Measurements from ENCODE around the gene SYNM.

SYNM gene

DNA sequence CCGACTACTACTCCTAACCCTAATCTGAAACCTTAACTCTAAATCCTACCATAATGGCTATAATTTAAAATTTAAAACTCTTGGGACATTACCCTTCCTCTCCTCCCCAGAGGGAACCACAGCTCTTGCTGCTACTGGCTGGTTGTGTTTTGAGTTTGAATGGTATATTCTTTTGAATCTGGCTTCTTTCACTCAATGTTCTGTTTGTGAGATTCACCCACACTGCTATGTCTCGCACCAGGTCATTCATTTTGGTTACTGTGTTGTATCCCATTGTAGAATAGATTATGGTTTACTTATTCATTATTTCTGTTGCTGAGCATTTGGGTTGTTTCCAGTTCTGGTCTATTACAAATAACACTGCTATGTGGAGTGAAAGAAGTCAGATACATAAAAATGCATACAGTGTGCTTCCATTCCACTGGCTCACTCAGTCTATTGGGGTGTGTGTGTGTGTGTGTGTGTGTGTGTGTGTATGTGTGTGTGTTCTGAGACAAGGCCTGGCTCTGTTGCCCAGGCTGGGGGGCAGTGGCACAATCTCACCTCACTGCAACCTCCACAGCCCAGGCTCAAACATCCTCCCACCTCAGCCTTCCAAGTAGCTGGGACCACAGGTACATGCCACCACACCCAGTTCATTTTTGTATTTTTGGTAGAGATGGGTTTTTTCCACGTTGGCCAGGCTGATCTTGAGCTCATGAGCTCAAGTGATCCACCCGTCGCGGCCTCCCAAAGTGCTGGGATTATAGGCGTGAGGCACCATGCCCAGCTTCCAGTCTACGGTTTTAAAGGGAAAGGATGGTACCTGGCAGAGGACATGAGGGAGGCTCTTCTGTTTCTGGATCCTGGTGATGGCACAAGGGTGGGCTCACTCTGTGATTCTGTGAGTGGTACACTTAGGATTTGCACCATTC, 19.2 kb upstream of the SYNM start:
- no peak for DNase-seq

DNA sequence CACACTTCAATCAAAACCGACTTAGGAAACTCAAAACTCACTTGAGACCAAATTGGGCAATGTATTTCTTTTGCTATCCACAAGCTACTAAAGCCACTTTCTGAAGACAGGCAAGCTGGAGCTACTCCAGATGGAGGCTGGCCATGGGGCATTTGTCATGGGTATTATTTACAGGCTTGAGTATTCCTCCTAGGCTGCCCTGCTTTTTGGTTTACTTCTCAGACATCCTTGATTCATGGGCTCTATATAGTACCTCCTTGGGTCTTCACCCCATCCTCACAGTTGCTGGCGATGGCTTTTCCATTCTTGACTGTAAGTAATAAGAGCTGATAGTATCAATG, 18.6 kb upstream of the SYNM start:
- DNase-seq, result no peak

DNA sequence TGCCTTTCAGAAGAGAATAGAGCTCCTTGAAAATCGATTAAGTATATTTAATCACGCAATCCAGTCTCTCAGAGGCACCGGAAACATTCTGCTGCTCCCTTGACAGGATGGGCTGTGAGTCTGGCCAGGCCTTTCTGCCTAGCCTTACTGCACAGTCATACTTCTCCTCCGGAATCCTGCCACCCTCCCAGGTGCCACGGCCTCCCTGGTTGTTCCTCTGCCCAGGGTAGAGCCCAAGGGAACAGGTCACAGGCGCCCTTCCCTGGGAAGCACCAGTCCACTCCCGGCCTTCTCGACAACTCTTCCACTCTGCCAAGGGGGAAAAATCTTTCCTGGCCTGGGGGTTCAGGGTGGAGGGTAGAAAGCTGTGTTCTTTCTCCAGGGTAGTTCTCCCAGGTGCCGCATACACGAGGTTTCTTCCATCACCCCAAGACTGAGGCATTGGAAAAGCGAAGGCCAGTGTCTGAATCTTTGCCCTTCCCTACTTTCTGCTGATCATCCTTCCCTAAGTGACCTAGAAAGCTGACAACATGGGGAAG, 17.4 kb upstream of the SYNM start:
- no peak for DNase-seq

DNA sequence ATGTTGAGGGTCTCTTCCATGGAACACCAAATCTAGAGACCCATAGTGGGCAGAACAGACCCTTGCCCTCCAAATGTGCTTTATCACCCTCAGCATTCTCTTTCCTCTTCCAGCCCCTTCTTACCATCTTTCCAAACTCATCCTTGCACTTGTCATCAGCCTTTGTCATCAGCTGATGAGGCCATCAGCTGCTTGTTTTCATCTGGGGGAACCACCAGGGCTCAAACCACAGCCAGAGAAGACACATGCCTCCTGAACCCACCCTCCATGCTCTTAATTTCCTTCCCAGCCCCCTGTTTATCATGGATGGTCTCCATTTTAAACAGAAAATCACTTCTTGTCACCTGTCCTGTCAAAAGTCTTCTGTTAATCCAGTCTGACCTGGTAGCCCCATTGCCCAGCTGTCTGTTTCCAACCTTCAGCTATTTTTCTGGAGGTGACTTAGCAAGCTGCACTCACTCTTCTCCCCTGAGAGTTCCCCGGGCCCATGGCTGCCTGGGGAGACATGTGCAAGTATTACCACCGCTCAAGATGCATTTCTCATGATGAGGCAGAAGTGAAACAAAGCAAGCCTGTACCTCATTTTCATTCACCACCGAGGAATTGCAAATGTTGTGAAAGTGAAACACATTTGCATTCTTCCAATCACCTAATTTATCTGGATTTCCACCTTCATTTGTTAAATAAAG, 14.7 kb upstream of the SYNM start:
- DNase-seq, result no peak

DNA sequence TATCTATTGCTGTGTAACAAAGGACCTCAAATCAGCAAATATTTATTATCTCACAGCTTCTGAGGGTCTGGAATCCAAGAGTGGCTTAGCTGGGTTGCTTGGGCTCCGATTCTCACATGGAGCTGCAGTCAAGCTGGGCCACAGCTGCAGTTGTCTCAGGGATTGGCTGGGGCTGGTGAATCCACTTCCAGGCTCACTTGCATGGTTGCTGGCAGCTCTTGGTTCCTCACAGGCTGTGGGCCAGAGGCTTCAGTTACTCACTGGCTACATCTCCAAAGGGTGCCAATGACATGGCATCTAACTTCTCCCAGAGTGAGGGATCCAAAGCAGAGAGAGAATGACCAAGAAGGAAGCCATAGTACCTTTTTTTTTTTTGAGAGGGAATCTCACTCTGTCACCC, 13.9 kb upstream of the SYNM start:
- no peak for DNase-seq

DNA sequence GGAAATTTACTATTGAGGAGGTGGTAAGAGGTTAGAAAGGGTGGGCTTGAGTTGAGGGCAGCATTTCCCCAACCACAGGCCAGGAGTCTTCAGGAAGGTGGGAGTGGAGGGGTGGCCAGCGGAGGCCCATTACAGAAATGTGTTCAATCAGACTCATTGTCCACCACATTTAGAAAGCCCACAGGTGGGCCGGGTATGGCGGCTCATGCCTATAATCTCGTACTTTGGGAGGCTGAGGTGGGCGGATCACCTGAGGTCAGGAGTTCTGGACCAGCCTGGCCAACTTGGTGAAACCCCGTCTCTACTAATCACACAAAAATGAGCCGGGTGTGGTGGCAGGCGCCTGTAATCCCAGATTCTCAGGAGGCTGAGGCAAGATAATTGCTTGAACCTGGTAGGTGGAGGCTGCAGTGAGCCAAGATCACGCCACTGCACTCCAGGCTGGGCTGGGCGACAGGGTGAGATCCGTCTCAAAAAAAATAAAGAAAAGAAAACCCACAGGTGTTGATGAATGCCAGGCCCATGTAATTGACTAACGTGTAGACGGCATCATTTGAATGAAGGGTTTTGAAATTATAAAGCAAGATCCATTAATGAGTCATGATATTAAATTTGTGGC, 12.2 kb upstream of the SYNM start:
- no peak for DNase-seq

DNA sequence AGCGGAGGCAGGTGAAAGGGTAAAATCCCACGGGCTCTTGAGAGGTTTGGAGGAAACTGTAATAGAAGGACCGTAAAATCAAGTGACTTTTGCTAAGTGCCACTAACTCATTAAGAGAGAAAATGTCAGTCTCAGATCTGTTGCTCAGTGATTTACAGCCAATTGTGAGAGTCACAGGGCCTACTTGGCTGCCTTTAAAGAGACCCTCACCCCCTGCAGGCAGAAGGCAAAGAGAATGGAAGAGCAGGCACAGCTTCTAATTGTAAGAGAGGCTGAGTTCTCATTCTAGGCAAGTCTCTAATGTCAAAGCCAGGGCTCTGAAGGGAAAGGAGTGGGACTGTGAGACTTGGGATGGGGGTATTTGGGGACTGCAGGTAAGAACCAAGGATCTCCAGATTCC, 9.3 kb upstream of the SYNM start:
- DNase-seq, result no peak

DNA sequence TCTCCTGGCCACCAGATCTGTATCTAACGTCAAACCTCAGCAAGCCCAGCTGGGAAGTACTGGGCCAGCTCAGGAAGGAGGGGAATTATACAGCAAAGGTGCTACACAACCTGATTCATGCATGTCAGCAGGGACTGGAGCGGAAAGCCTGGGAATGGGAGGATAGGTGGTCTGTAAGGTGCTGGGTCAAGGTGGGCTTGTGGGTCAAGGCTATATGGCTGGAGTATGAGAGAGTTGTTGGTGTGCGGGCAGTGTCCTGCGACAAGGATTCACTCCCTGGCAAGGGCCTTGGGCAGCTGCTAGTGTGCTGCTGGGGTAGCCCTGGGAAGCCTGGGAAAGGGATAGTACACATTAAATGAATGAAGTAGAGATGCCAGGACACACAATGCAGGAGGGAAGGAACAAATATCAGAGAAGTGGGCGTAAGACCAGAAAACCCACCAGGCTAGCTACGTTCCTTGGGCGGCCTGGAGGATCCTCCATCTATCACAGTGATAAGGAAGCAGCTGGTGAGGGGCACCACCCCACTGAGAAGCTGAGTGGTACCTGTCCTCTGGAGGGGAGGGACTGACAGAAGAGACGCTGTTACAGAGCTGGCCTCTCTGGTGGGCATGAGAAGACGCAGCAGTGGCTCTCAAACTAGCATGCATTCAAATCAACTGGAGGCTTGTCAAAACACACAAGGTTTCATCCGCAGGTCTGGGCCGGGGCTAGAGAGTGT, 8.5 kb upstream of the SYNM start:
- DNase-seq, result no peak

DNA sequence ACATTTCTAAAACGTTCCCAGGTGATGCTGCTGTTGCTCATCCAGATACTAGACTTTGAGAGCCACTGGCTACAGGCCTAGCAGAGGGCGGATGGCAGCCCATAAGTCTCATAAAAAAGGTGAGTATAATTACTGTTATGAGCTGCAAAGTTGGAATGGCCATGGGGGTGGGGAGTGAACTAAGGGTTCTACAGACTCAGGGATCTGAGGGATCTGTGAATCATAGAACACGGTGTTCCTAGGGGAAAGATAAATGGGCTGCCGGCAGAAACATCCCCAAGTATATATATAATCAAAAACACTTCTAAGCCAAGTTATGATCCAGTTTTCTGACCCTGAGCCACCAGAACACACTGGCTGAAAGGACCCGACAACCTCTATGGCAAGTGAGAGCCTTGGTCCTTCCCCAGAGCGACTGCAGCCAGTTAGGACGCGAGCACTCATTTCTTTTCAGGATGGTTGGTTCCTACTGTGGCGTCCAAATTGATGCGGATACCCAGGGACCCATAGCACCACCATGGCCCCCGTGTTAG, 7.9 kb upstream of the SYNM start:
- no peak for DNase-seq

DNA sequence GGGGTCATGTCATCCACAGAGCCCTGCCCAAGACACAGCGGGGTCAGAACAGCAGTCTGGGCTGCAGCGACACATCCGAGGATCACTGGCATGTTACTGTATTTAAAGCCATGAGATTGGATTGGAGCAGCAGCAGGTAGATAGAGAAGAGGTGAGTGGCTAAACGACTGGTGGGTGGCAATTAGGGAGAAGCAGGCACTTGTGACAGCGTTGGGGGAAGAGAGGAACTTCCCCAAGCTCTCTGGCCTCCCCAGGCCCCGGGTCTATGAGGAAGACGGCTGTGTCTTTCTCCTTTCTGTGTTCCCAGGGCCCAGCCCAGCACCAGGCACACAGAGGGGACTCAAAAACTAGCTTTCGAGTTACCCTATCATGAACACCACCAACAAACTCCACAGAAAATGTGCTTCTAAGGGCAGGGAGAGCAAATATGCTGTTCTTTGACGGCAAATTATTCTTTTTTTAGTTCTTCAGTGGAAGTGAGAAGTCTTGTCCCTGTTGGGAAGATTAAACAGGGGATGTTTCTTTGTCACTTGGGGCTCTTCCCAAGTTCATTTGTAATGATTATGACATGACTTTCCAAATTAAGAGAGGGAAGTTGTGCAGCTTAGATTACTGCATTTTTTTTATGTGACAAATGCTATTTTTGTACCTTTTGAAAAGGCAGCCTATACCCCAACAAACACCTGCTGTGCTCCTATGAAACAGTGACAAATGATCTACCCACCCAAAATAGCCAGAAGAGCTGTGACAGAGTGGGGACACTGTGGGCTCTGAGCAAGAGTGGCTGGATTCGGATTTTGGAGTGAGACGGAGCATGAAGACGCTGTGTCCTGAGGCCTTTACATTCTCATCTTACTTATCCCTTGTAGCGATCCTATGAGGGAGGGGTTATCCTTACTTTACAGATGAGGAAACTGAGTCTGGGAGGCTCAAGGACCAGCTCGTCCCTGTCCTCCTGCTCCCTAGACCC, 7.2 kb upstream of the SYNM start:
- DNase-seq, result no peak

DNA sequence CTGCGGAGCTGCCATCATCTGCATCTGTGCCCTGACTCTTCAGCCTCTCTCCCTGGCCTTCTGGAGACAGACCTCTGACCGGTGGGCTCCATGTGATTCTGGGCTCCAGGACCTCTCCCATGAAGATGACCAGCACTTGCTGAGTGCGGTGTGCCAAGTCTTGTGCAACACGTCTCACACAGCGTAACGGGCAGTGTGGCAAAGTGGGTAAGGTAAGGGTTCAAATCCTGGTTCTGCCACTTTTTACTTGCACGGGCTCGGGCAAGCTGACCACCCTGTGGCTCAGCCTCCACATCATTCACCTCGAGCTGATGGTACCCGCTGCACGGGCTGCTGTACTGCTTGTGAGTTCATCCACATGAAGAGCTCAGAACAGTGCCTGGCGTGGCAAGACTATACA, 6.5 kb upstream of the SYNM start:
- no peak for DNase-seq

DNA sequence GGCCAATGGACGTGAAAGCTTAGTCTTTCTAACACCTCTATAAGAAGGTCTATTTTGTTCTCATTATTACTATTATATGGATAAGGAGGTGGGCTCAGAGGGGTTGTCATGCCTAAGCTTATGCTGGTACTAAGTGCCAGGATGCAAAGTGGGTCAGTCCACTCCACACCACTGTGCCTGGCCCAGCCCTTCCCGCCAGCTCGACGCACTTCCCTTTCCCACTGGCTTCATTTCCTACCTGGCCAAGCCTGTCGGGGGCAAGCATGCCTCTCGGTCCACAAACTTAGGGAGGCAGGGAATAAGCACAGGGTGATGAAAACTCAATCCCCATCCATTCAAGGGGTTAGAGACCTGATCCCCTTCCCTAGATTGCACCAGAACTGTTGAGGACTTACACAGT, 5.9 kb upstream of the SYNM start:
- no peak for DNase-seq

DNA sequence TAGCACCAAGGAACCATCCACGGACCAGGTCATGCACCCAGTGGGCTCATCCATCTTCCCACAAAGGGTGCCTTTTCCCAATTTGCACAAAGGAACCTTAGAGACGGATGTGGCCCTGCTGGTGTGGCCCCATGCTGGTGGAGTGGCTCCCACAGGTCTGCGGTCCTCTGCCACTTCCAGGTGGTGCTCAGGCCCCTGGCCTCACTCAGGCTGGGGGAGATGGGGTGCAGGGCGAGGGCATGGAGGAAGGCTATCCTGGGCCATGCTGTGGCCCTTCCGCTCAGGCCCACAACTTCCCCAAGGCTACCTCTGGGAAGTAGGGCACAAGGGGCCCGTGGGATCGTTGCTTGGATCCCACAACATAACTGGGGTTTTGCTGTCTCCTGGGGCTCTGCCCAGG, 5.2 kb upstream of the SYNM start:
- no peak for DNase-seq

DNA sequence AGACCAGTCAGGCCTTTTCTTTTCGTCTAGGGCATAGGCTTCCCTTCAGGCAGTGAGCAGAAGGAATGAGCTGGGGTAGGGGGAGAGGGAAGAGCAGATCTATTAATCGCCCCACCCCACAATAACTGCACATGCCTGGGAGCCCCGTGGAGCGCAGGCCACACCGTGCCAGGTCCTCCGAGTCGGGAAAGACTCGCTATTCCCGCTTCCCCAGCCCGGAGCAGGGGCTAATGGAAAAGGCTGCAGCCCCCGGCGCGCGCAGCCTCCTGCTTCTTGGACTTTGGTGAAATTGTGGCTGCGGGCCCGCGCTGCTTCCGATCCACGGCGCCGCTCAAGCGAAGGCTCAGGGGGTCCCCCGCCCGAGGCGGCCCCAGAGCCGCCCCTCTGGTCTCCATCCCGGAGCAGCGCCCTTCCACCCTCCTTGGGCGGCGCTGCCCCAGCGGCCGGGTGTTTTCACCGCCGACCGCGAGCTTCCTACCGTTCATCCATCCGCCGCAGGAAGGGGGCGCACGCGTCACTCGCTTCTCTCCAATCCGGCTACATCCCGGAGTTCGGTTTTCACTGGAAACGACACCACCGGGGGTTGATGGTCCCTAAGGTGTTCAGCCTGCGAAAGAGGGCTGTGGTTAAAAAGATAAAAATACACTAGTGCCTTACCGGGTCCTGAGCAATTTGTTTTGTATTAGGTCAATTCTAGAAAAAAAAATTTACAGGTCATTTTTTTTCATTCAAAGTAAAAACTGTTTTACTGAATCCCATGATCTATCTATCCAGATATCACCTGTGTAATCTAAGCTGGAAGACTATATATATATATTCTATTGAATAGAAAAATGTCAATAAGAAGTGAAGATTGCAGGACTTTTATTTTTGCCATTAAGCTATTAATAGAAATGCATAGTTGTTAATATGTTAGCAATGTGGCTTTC, 4.4 kb upstream of the SYNM start:
- DNase-seq, result peak; percentile 62

DNA sequence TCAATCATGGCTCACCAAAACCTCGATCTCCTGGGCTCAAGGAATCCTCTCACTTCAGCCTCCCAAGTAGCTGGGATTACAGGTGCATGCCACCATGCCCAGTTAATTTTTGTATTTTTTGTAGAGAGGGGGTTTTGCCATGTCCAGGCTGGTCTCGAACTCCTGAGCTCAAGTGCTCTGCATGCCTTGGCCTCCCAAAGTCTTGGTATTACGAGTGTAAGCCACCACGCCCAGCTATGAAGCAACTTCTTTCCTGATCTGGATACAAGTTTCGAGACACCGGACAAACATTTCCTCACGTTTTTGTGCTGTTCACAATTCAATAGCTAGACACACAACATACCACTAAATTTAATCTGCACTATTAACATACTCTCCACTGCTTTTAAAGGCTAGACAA, 3.4 kb upstream of the SYNM start:
- DNase-seq, result no peak

DNA sequence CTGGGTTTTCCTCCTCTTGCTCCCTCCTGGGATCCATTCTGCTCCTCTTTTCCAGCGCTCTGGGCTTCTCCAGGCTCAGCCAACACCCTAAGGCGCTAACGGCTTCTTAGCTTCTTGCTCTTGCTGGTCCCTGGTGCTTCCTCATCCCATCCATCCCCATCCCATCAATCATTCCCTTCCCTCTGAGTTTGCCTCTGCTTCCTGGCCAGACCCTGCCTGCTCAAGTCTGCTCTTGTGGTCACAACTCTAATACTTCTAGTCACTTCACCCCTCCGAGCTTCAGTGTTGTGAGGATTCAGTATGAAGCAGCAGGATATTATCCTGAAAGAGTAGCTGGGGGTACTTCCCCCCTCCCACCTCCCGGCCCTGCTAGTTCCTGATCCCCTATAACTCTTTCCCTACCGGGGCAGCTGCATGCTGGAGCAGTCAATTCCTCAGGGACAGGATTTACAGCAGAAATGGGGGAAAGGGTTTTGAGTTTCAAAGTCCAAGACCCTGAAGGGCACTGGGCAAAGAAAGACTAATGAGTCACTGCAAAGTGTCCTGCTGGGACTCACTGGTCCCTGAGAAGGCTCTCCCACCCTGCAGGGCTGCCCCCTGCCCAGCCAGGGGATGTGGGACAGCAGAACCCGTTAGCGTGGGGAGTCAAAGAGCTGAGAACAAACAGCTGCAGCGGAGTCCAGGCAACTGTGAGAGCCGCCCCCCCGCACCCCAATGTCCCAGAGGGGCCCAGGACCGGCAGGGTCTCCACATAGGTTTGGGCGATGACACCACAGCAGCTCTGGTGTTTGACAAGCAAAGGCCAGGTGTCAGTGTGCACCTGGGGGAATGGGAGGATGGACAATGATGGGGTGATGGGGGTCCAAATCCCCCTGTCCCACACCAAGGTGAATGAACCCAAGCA, 2.3 kb upstream of the SYNM start:
- no peak for DNase-seq

DNA sequence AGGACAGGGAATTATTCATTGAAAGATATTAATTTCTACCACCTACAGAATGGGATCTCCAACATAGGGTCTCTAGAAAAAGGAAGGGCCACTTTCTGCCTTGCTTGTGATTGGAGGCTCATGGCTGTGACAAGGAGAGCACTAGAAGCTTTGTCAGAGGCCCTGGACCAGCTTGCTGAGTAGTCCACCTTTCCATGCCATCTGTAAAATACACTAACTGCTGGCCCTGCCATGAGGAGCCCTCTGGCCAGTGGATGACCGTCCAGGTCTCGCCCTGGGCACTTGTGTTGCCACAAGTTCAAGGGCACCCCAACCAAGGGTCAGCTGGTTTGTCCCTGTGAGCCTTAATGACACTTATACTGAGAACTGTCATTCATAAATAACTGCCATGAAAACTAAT, 1.6 kb upstream of the SYNM start:
- DNase-seq, result no peak

DNA sequence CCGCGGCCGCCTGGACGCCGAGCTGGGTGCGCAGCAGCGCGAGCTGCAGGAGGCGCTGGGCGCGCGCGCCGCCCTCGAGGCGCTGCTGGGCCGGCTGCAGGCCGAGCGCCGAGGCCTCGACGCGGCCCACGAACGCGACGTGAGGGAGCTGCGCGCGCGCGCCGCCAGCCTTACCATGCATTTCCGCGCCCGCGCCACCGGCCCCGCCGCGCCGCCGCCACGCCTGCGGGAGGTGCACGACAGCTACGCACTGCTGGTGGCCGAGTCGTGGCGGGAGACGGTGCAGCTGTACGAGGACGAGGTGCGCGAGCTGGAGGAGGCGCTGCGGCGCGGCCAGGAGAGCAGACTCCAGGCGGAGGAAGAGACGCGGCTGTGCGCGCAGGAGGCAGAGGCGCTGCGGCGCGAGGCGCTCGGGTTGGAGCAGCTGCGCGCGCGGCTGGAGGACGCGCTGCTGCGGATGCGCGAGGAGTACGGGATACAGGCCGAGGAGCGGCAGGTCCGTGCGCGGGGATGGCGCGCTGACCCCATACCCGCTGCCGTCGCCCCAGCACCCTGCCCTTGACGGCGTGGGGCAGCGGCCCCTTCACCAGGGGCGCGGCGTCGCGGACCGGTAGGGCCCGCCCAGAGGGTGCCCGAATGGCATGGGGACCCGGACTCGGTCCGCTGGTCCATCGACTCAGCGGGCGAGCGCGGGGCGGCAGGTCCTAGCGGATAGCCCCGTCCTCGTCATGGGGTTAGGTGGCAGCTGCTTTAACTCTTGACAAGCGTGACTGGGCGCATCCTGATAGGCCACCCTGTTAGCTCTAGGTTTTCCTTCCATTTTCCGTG, 848 bp downstream of the SYNM start:
- peak; percentile 67 for DNase-seq

All from NCI-H1417 treated with DMSO at 0.1 percent for 48 hours (cell line).